DMS114 treated with DMSO at 0.1 percent for 48 hours (cell line): Measurements from ENCODE around the gene FAM89A.
"Not testable (repeated sequence)": the region's sequence is repeated elsewhere in the genome, so short reads cannot be mapped to it uniquely, and the experiment has no call there.

Source experiments
- DNase-seq: peaks from one replicate; lab custom pipeline; 2025; ENCODE audit not compliant: unreplicated experiment; lab: John Stamatoyannopoulos, UW

The FAM89A gene

DNA sequence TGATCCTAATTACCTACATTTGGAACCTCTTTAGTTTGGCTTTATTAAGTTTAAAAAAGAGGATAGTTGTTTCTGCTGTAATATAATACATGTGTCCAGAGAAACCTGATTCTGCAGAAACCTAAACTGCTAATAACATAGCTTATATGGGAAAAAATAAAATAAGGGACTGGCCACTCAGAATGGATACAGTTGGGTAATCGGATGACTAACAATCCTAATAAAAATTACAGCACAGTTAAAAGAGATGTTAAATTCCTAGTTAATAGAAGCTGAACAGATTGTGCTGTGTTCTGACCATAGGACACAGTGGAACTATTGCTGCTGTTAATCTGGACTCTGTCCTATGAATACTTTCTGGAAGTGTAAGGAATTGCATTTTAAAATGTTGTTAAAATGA lies 45.2 kb downstream of the FAM89A start:
- DNase-seq, result no peak

DNA sequence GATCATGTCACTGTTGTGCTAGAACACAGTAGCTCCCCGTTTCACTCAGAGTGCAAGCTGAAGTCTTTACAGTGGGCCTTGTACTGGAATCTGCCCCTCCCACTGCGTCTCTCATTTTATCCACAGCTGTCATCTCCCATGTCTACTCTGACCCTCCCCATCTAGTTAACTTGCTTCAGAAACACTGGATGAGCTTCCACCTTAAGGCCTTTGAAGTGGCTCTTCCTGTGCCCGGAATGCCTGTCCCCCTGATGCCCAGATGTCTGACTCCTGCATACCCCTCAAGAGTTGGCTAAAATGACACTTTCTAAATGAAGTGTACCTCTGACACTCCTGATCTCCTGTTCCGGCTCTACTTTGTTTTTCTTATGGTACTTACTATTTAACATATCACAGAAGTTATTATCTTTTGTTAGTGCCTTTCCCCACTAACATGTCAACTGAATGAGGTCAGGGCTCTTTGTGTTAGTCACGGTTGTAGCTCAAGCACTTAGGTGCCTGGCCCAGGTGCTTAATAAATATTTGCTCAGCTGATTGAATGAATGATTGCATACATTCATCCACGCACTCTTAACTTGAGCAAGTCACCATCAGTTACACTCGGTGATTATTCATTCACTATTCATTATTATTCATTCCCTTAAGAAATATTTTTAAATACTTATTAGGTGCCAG lies 47.8 kb downstream of the FAM89A start:
- DNase-seq, result no peak

DNA sequence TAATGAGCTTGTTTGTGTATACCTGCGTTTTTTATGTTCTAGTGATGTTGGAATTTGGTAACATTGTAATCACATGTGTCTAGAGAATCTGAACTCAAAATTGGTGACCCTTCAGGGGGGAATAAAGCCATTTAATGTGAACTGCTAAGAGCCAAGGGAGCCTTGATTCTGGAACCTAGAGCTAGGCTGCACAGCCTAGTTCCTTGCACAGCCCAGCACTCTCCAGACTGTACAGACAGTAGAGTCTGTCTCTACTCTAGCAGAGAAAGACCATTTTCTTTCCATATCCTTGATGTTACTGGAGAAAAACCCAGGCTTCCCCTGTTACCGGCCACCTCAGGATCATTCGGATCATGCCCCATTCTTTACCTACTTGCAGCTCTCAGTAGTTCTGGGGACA lies 52.6 kb downstream of the FAM89A start:
- no peak for DNase-seq

DNA sequence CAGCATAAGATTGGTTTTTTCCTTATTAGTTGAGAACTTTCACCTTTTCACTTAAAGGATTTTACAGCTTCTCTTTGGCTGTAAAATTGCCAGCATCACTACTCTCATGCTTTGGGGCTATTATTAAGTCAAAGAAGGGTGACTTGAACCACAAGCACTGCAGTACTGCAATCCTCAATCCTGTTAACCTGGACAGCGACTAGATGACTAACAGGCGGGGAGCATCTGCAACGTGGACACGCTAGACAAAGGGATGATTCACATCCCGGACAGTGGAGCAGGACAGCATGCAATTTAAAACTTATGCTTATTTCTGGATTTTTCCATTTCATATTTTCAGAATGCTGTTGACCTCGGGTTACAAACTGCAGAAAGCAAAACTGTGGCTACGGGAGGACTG lies 53.1 kb downstream of the FAM89A start:
- DNase-seq, result no peak

DNA sequence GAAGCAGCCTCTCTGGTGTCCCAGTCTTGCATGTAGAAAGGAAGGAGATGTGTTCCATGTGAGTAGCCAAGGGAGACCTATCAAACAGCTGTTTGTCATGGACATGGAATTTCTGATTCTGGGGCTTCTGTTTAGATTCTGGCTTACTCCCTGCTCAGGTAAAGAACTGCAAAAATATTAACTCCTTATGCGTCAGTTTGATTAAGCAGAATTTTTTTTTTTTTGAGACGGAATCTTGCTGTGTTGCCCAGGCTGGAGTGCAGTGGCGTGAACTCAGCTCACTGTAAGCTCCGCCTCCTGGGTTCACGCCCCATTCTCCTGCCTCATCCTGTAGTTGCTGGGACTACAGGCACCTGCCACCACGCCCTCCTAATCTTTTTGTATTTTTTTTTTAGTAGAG lies 54.3 kb downstream of the FAM89A start:
- no peak for DNase-seq

DNA sequence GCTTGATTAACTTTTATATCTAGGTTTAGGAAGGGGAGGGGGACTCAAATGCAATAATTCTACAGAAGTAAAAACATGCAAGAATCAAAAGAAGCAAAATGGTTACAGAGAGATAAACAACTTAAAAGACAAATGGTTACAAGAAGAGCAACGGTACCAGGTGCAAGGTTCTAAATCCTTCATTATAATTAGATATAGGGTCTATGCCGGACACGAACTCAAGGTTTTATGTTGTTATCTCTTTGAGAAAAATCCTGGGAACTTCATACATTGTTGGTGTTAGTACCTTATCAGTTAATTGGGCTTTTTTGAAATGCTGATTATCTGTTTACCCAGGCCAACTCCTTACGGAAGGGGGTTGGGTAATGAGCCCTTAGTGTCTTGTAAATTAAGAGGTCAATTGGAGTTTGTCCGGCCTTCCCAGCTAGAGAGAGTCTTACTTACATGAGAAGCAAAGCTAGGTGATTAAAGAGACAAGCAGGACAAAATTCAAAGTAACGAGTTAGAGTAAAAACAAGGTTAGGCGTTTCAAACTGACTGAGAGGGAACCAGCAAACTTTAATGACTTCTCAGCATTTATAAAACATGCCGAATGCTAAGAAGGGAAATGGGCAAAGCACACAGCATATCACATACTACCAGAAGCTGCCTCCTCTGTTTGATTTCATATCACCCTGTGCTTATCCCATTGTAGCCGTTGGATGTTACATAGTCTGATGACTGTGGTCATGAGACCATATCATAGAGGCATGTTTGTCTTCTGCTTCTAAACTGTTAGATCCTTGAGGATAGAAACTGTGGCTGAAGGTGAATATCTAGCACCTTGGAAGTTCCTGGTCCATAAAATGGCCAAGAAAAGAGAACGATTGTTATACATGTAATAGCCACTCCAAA lies 55.2 kb downstream of the FAM89A start:
- DNase-seq, result not testable (repeated sequence)

DNA sequence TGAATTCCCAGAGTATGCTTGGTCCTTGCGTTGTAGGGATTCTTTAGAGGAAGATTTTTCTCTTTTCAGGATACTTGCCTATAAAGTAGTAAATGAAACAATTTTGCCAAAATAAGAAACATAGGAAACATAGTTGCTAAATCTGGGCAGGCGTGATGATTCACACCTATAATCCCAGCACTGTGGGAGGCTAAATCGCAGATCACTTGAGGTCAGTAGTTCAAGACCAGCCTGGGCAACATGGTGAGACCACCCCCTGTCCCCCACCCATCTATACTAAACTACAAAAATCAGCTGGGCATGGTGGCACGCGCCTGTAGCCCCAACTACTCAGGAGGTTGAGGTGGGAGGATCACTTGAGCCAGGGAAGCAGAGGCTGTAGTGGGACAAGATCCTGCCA lies 56.2 kb downstream of the FAM89A start:
- no peak for DNase-seq

DNA sequence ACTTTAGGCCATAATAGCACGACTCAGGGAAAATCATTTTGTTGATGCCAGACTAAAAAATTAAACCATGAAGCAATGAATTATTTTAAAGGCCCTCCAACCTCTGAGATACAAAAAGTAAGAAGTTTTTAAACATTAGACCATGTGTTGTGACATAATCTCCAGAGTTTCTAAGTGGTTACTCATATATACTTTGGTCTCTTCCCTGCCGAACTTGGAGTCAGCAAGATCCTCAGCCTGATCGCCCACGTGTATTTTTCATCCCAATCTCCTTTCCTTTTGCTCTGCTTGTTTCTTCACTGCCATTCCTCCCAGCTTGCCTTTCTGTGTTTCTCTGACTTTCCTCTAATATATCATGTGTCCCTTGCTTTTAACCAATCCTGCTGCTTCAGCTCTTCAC lies 57.4 kb downstream of the FAM89A start:
- DNase-seq, result no peak

DNA sequence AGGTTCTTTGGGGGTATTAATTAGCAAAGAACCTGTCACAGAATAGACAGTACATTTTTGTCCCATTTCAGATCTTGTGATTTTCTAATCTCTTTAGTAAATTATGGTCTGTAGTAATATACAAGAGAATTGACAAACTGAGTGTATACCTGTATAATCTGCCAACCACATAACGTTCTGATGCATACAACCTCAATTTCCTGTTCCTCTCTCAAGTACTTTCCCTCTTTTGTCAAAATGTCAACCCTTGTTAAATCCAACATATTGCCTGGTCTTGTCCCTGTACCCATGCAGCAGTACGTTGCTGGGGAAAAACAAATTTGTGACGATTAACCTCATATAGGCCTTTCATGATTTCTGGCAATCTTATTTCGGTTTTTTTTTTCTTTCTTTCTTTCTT lies 60.1 kb downstream of the FAM89A start:
- DNase-seq, result no peak

DNA sequence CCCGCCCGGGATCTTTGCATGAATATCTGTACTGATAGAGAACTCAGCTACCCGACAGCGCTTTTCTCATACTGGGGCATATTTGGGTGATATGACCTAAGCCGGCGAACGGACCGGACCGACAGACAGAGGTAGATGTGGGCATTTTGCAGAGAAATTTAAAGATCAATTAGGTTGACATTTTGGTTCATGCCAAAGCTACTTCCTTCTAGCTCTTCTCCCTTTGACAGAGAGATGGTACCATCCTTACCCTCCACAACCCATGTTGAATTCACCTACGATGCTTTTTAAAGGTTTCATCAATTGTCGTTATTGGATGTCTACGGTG lies 60.7 kb downstream of the FAM89A start:
- no peak for DNase-seq

DNA sequence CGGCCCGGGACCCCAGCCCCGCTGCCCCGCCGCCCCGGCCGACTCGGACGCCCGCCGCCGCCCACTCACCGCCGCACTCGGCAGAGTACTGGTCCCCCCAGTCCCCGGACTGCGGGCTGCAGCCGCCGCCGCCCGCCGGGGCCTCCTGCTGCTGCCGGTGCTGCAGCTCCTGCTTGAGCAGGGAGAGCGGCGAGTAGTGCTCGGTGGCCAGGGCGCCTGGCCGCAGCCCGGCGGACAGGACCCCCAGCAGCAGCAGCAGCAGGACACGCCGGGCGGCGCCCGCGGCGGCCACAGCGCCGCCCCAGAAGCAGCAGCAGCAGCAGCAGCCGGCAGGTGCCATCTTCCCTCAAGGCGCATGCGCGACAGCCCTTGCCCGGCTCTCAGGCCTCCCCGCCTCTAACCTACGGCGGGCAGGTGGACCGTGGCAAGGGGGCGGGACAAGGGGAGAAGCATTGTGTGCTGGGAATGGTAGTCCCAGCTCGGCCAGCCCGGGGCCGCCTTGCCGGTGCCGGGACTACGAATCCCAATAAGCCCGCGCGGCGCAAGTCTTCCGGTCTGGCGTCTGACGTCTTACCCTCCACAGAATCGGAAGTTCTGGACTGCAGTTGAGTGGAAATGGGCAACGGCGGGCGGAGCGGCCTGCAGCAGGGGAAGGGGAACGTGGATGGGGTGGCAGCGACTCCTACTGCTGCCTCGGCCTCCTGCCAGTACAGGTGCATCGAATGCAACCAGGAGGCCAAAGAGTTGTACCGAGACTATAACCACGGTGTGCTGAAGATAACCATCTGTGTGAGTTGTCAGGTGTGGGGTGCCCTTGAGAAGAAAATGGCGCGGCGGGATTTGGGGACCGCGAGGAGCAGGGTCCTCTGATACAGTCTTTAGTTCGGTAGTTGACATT lies 61.3 kb downstream of the FAM89A start, which contains the start of the genes ARV1 and TTC13:
Gene ARV1 (plus strand): TSS at position 604 of the 898 bp plus-strand sequence. CDS start 12 bp downstream, at position 616.
Gene TTC13 (minus strand): TSS at position 371 of the 898 bp plus-strand sequence. CDS start 31 bp downstream, at position 340.
- peak; percentile 96 for DNase-seq

DNA sequence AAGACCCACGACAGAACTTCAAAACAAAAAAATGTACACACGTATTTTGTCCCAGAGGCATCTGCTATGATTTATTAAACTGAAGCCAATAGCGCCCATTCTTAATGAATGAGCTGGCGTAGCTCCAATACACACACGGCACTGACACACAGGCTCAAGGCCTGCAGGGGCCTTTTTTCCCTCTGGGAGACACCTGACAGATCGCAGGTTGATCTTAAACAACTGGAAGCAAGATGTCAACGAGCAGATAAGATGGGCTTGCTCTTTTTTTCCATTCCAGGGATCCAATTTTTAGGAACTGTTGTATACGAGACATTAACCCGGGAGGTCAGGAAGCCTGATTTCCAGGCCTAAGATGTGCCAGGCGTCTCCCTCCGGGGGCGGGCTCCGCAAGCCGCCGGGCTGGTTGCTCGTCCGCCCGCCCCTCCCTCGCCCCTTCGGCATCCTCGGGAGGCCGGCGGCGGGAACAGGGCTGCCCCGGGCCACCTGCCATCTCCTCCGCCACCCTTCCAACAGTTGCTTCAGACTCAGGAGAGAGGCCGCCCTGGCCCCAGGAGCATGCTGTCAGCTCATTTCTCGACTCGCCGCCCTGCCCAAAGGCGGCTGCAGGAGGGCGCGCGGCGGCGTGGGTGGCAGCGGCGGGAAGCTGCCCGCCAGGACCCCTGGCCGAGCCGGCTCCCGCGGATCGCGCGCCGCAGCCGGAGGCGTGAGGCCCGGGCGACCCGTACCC lies 62.1 kb downstream of the FAM89A start:
- no peak for DNase-seq

DNA sequence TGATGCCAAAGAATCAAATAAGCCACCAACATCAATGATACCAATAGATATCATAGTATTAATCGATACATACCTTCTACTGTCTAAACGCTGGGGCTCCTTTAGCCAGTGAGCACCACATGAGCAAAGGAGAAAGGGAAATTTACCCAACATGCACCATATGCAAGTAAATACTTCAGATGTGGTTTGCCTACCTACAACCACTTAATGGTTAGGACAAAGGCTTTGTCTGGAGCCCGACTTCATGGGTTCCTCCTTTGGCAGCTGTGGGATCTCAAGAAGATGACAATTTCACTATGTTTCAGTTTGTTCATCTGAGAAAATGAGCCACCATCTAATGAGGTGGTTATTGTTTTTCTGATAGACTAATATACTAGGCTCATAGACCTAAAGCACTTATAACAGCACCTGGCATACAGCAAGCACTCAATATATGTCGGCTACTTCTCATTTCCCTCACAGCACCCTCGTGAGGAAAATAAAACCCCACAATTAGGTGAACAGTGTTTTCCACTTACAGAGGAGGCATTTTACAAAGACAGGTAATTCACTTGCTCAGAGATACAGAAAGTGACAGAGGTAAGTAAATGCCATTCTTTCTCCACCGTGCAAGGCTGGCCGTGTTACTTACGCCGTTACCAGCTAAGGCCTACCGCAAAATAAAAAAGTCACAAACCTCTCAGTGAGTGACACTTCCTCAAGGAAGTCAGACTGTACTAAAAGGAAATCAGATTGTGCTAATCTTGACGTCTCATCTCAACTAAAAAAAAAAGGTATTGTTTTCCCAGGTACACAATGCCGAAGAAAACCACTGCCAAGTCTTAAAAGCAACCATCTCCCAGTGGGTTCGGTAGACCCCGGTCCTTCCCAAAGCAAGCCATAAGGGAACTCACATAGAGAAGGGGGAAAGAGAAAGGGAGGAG lies 63.0 kb downstream of the FAM89A start:
- DNase-seq, result no peak

DNA sequence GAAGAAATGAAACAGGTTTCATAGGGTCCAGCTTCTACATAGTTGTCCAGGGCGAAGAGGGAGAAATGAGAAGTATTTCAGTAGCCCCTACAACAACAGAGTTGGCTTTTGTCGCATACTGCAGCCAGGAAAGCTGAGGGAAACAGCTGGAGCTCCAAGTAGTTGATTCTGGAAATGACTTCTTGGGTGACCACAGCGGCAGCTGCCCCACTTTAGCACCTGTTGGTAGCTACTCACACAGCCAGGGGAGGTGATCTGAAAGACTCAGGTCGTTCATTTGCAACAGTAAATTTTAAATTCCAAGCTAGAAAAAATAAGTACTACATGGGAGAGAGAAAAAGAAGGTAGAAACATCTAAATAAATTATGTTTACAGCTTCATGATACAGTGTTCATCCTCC lies 63.7 kb downstream of the FAM89A start:
- DNase-seq, result no peak

DNA sequence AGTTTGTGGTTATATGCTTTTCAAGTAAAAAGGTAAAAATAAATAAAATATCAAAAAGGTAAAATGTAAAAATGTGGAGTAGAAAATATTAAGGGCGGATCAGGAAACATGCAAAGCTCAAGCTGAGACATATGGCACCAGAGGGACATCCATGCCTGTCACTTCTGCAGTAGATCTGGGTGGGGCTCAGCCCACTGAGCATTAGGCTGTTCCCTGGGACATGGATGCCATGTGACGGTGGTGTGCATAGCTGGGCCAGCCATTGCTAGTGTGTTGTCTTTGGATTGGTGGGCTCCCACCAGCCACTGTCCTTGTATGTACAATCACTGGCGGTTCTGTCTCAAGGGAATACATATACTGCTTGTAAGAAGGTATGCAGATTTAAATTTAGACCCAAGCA lies 64.4 kb downstream of the FAM89A start:
- DNase-seq, result no peak

DNA sequence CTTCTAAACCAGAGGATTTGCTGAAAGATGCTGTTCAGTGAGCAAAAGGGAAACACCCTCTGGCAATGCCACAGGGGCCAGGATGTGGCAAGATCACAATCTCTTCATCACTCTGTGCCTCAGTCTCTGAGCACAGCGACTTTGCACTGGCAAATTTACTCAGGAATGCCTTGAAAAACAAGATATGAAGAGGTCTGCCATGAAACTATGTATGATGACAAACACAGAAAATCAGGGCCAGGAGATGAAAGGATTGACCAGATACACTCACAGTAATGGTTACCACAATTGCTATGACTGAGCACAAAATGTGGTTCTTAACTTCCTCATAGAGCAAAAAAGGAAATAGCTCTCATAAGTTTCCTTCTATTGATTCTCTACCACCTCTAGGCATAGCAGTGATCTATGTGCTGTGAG lies 67.2 kb downstream of the FAM89A start:
- no peak for DNase-seq

DNA sequence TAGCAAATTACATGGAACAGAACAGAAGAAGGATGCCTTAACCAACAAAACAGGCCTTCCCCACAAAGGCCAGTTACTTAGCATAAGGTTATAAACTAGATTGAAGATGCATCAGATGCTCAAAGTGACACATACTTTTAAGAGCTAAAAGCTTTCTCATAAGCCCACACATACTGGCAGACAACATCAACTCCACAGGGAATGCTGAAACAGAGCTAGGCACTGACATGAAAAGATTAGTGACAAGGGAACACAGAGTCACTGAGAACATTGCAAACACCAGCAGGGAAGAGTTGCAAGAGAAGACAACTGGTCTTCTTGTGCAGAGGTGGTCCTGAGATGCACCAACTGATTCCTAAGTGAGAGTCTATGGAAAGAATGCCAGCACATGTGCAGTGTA lies 68.3 kb downstream of the FAM89A start:
- no peak for DNase-seq

DNA sequence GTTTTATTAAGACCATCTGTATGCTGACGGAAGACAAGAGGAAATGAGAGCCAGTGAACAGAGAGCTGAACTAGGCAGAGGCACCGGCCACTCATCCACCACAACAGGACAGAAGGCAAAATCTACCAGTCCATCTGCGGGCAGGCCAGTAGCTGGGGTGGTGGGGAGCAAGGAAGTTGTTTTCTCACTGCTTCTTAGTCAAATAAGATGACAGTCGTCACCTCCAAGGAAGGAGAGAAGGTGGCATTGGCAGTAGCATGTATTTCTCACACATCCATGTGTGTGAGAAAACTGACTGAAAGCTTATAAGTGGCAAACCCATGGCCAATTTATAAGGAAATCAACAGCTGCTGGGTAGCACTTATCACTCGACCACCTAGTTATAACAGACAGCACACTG lies 69.6 kb downstream of the FAM89A start:
- no peak for DNase-seq
